ENCODE data around the gene DPP4. TPM values are rescaled to one million over a fixed set of nuclear protein-coding genes. Genes with fewer than 3 reads are reported as not detected.

Gene DPP4
- total RNA-seq, 1 experiment from 2014 or later: 2.8 TPM

- Histone ChIP-seq H4K91ac (ENCODE audit: insufficient read length, low read depth, low read length) (no peak overlapping the region), H3K27me3 (ENCODE audit: insufficient read depth, low read length) (no peaks in the 10 kb centered on the region), H3K9ac (ENCODE audit: extremely low read depth, insufficient read length, low read length) (no peak overlapping the region), H2AK5ac (ENCODE audit: insufficient read length, low read length) (no peak overlapping the region), H3K9me3 (ENCODE audit: control insufficient read depth, low read depth, low read length) (no peaks in the 10 kb centered on the region), H4K8ac (replicated peaks; ENCODE audit: insufficient read length, low read depth, low read length) (no peak overlapping the region), H2AFZ (ENCODE audit: low read length) (no peak overlapping the region), H3K14ac (ENCODE audit: insufficient read depth, low read length) (no peak overlapping the region), H3K23me2 (ENCODE audit: insufficient read length, low read depth, low read length, poor library complexity, severe bottlenecking) (no peaks in the 10 kb centered on the region), H3K27ac (ENCODE audit: insufficient read length, low read depth, low read length) (no peak overlapping the region), H3K56ac (ENCODE audit: insufficient read length, low read depth, low read length) (no peak overlapping the region), H2BK20ac (ENCODE audit: low read depth, low read length, poor library complexity, severe bottlenecking) (no peak overlapping the region), H2BK12ac (ENCODE audit: insufficient read length, low read depth, low read length) (no peak overlapping the region), H3K4ac (ENCODE audit: low read depth, low read length) (no peak overlapping the region), H3K18ac (ENCODE audit: insufficient read length, low read depth, low read length) (no peak overlapping the region), H3K23ac (ENCODE audit: insufficient read length, low read depth, low read length) (no peak overlapping the region), H3K79me2 (ENCODE audit: insufficient read depth, low read length) (no peaks in the 10 kb centered on the region), H2BK120ac (ENCODE audit: low read depth, low read length, poor library complexity, severe bottlenecking) (no peak overlapping the region), H4K20me1 (ENCODE audit: control insufficient read depth, insufficient read depth, insufficient read length) (no peaks in the 10 kb centered on the region), H3K79me1 (ENCODE audit: insufficient read depth, low read depth, low read length, poor library complexity, severe bottlenecking) (no peaks in the 10 kb centered on the region), H4K5ac (ENCODE audit: insufficient read length, low read depth, low read length) (no peak overlapping the region), H3K4me2 (ENCODE audit: insufficient read depth, insufficient read length, low read length) (no peak overlapping the region), H3T11ph (ENCODE audit: low read length) (no peak overlapping the region), H2BK15ac (ENCODE audit: low read depth, low read length) (no peak overlapping the region), H2BK5ac (ENCODE audit: insufficient read length, low read length) (no peak overlapping the region), H3K4me1 (ENCODE audit: insufficient read depth, low read length) (no peaks in the 10 kb centered on the region)
- Mint-ChIP-seq H3K9me3 (no peaks in the 10 kb centered on the region), H3K4me3 (no peak overlapping the region), H3K27me3 (ENCODE audit: low read depth) (no peaks in the 10 kb centered on the region), H3K27ac (no peak overlapping the region), H3K4me1 (peaks cover 8 to 16% of the 10 kb centered on the region in 2 experiments), H3K36me3 (ENCODE audit: insufficient read depth in 1 of 3, low read depth in 3 of 3) (no peaks in the 10 kb centered on the region)
- no peak for TF ChIP-seq CTCF (conservative IDR thresholded peaks at IDR 0.05)
- DNase-seq: no peak
- WGBS (ENCODE audit: extremely low coverage, insufficient read length, low lambda C conversion rate): no CpG with 5 or more reads among the region's 3 CpGs
Measured at GRCh38 chr2:162017233-162017632, 56.8 kb downstream of the DPP4 start.

All from H9 (cell line).